Measurements from ENCODE around the gene TUBA1A.
"Not testable (repeated sequence)": the region's sequence is repeated elsewhere in the genome, so short reads cannot be mapped to it uniquely, and the experiment has no call there.

Gene TUBA1A

GRCh38 chr12:49146406-49146805 lies 42.5 kb downstream of the TUBA1A start:
- no peak for DNase-seq

GRCh38 chr12:49144384-49144783 lies 44.5 kb downstream of the TUBA1A start:
- DNase-seq, result no peak

GRCh38 chr12:49138999-49139398 lies 49.9 kb downstream of the TUBA1A start:
- DNase-seq, result no peak

- no peak for DNase-seq
Observed at GRCh38 chr12:49138587-49138986, 50.3 kb downstream of the TUBA1A start.

GRCh38 chr12:49137476-49137875 lies 51.4 kb downstream of the TUBA1A start:
- DNase-seq, result no peak

GRCh38 chr12:49136997-49137396 lies 51.9 kb downstream of the TUBA1A start:
- not testable (repeated sequence) for DNase-seq

All from CD4-positive, alpha-beta T cell treated with Interleukin-1 beta for 1 hour (primary cell).